GM10266 (cell line): Measurements from ENCODE around the gene HNRNPD.
"Not testable (repeated sequence)": the region's sequence is repeated elsewhere in the genome, so short reads cannot be mapped to it uniquely, and the experiment has no call there.

Experiments used
- DNase-seq: peaks from one replicate; pipeline ENCODE4 v3.0.0; 2012; ENCODE audit errors: extremely low spot score
- CTCF ChIP-seq: IDR thresholded peaks from 2 replicates; pipeline ENCODE4 v1.5.1; 2012; ENCODE audit warnings: mild to moderate bottlenecking, low read depth; ENCODE audit not compliant: control insufficient read depth, insufficient read depth; ENCODE audit errors: missing control alignments

HNRNPD gene

GRCh38 chr4:82372517-82373485 is 990 bp downstream of the HNRNPD start:
- peak; percentile 72 for DNase-seq
- no peak for TF ChIP-seq CTCF

- no peak for DNase-seq
- no peak for TF ChIP-seq CTCF
These were observed 2.3 kb downstream of the HNRNPD start for GRCh38 chr4:82371497-82371896.

GRCh38 chr4:82367438-82368097 is 6.2 kb downstream of the HNRNPD start:
- no peak for TF ChIP-seq CTCF
- DNase-seq: no peak

GRCh38 chr4:82366431-82366830 is 7.4 kb downstream of the HNRNPD start:
- not testable (repeated sequence) for DNase-seq

GRCh38 chr4:82363896-82364487 is 9.8 kb downstream of the HNRNPD start:
- TF ChIP-seq CTCF: no peak
- DNase-seq: no peak

GRCh38 chr4:82362565-82362964 is 11.2 kb downstream of the HNRNPD start:
- DNase-seq: no peak
- TF ChIP-seq CTCF: no peak

GRCh38 chr4:82360298-82361177 is 13.3 kb downstream of the HNRNPD start:
- TF ChIP-seq CTCF: peak; percentile 58
- no peak for DNase-seq
